Kidney epithelial cell (primary cell): ENCODE measurements around the gene GRIK4. TPM values are rescaled to one million over a fixed set of nuclear protein-coding genes. Genes with fewer than 3 reads are reported as not detected.

Experiments used
- DNase-seq: peaks from one replicate; pipeline ENCODE4 v3.0.0-alpha.2; 2010; ENCODE audit warnings: low read depth
- H3K27me3 ChIP-seq: 2 replicates; pipeline ENCODE4 v1.6.0; 2011; ENCODE audit warnings: low read length; ENCODE audit not compliant: control insufficient read depth, insufficient read depth
- H3K36me3 ChIP-seq: 2 replicates; pipeline ENCODE4 v1.5.1; 2011; ENCODE audit warnings: low read length; ENCODE audit not compliant: control insufficient read depth, insufficient read depth
- H3K4me3 ChIP-seq: 2 replicates; pipeline ENCODE4 v1.5.1; 2011; ENCODE audit warnings: low read depth, mild to moderate bottlenecking, control low read depth, low read length
- CTCF ChIP-seq: IDR thresholded peaks from 2 replicates; pipeline ENCODE4 v1.5.1; 2011; ENCODE audit warnings: mild to moderate bottlenecking, moderate library complexity, low read length, control low read depth, inconsistent platforms; ENCODE audit not compliant: insufficient read depth, poor library complexity, severe bottlenecking
- total RNA-seq: library from RNA; depleted of rRNA; stranded (reverse); fragments of >200 nt; gene quantifications from 2 replicates; pipeline ENCODE4 v1.2.3, GENCODE V29; 2015

Gene GRIK4
- total RNA-seq, 1 donor from 2014 or later: 0.17 TPM

GRCh38 chr11:120520091-120520822, 8.7 kb downstream of the GRIK4 start:
- no peak for TF ChIP-seq CTCF
- Histone ChIP-seq H3K36me3 (no peaks in the 10 kb centered on the region), H3K4me3 (no peak overlapping the region), H3K27me3 (peaks cover 23% of the 10 kb centered on the region)
- DNase-seq: no peak

GRCh38 chr11:120521176-120521575, 9.6 kb downstream of the GRIK4 start:
- Histone ChIP-seq H3K4me3 (no peak overlapping the region), H3K27me3 (peaks cover 25% of the 10 kb centered on the region), H3K36me3 (no peaks in the 10 kb centered on the region)
- no peak for TF ChIP-seq CTCF
- no peak for DNase-seq

GRCh38 chr11:120522021-120522420, 10.5 kb downstream of the GRIK4 start:
- TF ChIP-seq CTCF: no peak

GRCh38 chr11:120522736-120523135, 11.2 kb downstream of the GRIK4 start:
- Histone ChIP-seq H3K36me3 (no peaks in the 10 kb centered on the region), H3K27me3 (peaks cover 27% of the 10 kb centered on the region), H3K4me3 (no peak overlapping the region)
- DNase-seq: no peak
- TF ChIP-seq CTCF: no peak

More at GRCh38 chr11:120522021-120522420, 10.5 kb downstream of the GRIK4 start:
- Histone ChIP-seq H3K4me3 (no peak overlapping the region), H3K36me3 (no peaks in the 10 kb centered on the region), H3K27me3 (peaks cover 23% of the 10 kb centered on the region)
- DNase-seq: no peak

- Histone ChIP-seq H3K27me3 (peaks cover 27% of the 10 kb centered on the region), H3K36me3 (no peaks in the 10 kb centered on the region), H3K4me3 (no peak overlapping the region)
- no peak for TF ChIP-seq CTCF
- DNase-seq: no peak
These were observed 11.6 kb downstream of the GRIK4 start for GRCh38 chr11:120523196-120523595.
